Prostate gland (tissue), 2 donors: ENCODE measurements around the gene SLC9A8. TPM values are rescaled to one million over a fixed set of nuclear protein-coding genes. Genes with fewer than 3 reads are reported as not detected.
"Not testable (repeated sequence)": the region's sequence is repeated elsewhere in the genome, so short reads cannot be mapped to it uniquely, and the experiment has no call there.

ENCODE experiments used
- DNase-seq: peaks from one replicate; pipeline ENCODE4 v3.0.0-alpha.2; 2019; ENCODE audit warnings: low spot score
- H3K27ac ChIP-seq, 2 donors: fragments of 200-600 bp; sonication (generic); 2 replicates each; pipeline ENCODE4 v1.5.1; 2017 to 2019
- H3K27me3 ChIP-seq: fragments of 200-600 bp; sonication (generic); replicated peaks from 2 replicates; pipeline ENCODE4 v1.5.1; 2019; ENCODE audit not compliant: insufficient read depth
- H3K36me3 ChIP-seq, 2 donors: fragments of 200-600 bp; sonication (generic); 1 replicate in 1 of 2; 2 replicates in 1 of 2; pipeline versions ENCODE4 v1.5.1 to v1.8.1; 2017 to 2019
- H3K4me1 ChIP-seq: fragments of 200-600 bp; sonication (generic); replicated peaks from 2 replicates; pipeline ENCODE4 v1.5.1; 2019
- H3K4me3 ChIP-seq, 2 donors: fragments of 200-600 bp; sonication (generic); 2 replicates each; pipeline ENCODE4 v1.5.1; 2017 to 2019
- H3K9me3 ChIP-seq: fragments of 200-600 bp; sonication (generic); 2 replicates; pipeline ENCODE4 v1.5.1; 2017
- POLR2A ChIP-seq: fragments of 450-650 bp; IDR thresholded peaks from one replicate; pipeline ENCODE4 v1.6.1; 2016; ENCODE audit warnings: antibody characterized with exemption, mild to moderate bottlenecking
- POLR2AphosphoS5 ChIP-seq: sonication (generic); formaldehyde crosslinking; IDR thresholded peaks from one replicate; pipeline ENCODE4 v1.6.1; 2017; ENCODE audit warnings: antibody characterized with exemption
- WGBS: methylation state at CpG from one replicate; pipeline ENCODE4 v1.1.5; 2018; 5-methylcytosine and 5-hydroxymethylcytosine counted together
- intact Hi-C: fragments of 100-400 bp; cut with DNase I; formaldehyde crosslinking; loops from one replicate; pipeline ENCODE4 v1.14.2; 2022
- total RNA-seq, 2 donors: library from RNA; depleted of rRNA; stranded (reverse); fragments of >200 nt; gene quantifications; one replicate each; pipeline ENCODE4 v1.1.0, GENCODE V29; 2016
- TF ChIP-seq, protein P1 (sequence below), 4 experiments: fragments of 200-600 bp in 2 of 4; fragments of 450-650 bp in 2 of 4; sonication (generic) in 2 of 4; IDR thresholded peaks; 1 replicate in 3 of 4; 2 replicates in 1 of 4; pipeline ENCODE4 v1.5.1; 2016 to 2019; ENCODE audit warnings: antibody characterized with exemption in 4 of 4, mild to moderate bottlenecking in 2 of 4, moderate library complexity in 2 of 4

Gene SLC9A8
- total RNA-seq, 2 donors from 2014 or later = 13.5 to 26.4 TPM

DNA sequence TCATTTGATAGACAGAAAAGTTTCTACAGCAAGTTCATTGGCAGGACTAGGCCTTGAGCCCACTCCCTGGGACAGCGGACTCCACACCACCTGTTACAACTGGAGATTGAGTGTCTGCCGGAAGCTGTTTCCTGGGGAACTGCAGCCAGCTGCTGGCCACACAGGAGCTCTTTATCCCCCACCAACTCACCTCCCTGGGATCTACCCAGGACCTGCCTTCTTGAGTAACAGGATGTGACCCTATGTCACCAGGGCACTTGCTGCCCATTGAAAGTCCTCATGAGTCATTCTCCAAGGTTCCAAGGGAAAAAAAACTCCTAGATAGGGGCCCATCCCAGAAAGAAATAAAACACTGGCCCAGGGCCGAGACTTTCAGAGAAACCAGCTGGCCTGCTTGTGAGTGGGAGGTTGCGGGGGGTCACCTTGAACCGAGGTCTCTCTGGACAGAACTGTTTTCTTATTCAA lies 37.4 kb upstream of the SLC9A8 start:
- Histone ChIP-seq H3K36me3 (no peaks in the 10 kb centered on the region), H3K4me3 (no peak overlapping the region), H3K27ac (no peak overlapping the region), H3K9me3 (no peaks in the 10 kb centered on the region), H3K4me1 (no peaks in the 10 kb centered on the region), H3K27me3 (no peaks in the 10 kb centered on the region)
- no peak for DNase-seq
- TF ChIP-seq POLR2AphosphoS5 (no peak), POLR2A (no peak)
- TF ChIP-seq, protein P1, sequence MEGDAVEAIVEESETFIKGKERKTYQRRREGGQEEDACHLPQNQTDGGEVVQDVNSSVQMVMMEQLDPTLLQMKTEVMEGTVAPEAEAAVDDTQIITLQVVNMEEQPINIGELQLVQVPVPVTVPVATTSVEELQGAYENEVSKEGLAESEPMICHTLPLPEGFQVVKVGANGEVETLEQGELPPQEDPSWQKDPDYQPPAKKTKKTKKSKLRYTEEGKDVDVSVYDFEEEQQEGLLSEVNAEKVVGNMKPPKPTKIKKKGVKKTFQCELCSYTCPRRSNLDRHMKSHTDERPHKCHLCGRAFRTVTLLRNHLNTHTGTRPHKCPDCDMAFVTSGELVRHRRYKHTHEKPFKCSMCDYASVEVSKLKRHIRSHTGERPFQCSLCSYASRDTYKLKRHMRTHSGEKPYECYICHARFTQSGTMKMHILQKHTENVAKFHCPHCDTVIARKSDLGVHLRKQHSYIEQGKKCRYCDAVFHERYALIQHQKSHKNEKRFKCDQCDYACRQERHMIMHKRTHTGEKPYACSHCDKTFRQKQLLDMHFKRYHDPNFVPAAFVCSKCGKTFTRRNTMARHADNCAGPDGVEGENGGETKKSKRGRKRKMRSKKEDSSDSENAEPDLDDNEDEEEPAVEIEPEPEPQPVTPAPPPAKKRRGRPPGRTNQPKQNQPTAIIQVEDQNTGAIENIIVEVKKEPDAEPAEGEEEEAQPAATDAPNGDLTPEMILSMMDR (IDR thresholded peaks at IDR 0.05) = no peak
- intact Hi-C loops = no loop called here
- 62% methylated on average over 5 of the region's 5 CpGs for WGBS

DNA sequence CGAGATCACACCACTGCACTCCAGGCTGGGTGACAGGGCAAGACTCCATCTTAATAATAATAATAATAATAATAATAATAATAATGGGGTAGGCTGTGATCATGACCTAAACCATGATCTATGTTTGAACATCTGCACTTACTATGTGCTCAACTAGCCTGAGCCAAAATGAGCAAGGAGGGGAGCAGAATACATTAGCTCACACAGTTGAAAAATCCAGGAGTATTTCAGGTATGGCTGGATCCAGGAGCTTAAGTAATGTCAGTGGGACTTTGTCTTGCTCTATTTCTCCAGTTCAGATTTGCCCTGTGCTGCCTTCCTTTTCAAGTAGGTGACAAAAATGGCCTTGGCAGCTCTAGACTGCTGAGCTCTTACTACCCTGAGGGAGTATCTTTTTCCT lies 32.7 kb upstream of the SLC9A8 start:
- intact Hi-C loops = no loop called here
- H3K36me3 ChIP-seq = no peaks in the 10 kb centered on the region
- no peak overlapping the region for H3K4me3 ChIP-seq
- DNase-seq = no peak
- no peaks in the 10 kb centered on the region for H3K27me3 ChIP-seq
- no peaks in the 10 kb centered on the region for H3K9me3 ChIP-seq
- H3K27ac ChIP-seq = no peak overlapping the region
- no peaks in the 10 kb centered on the region for H3K4me1 ChIP-seq
- WGBS = 100% methylated on average over 1 of the region's 1 CpG
- TF ChIP-seq, protein P1 (IDR thresholded peaks at IDR 0.05) = no peak
- TF ChIP-seq POLR2AphosphoS5 (no peak), POLR2A (no peak)

DNA sequence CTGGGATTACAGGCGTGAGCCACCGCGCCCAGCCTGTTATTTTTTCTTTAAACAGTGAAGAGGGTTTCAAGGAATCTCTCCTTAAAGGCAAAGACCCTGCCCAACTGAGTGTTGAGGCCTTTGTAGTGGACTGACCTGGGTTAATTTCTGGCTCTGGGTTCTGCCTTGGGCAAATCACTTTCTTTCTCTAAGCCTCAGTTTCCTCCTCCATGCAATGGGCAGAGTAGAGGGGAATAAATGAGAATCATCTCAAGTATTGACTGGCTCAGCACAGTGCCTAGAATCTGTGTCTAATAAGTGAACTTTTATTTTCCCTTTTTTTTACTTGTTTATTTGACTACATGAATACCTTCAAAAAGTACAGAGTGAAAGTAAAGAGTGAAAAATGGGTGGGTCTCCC lies 31.0 kb upstream of the SLC9A8 start:
- no peak overlapping the region for H3K27ac ChIP-seq
- H3K36me3 ChIP-seq = no peaks in the 10 kb centered on the region
- H3K4me3 ChIP-seq = no peak overlapping the region
- DNase-seq = no peak
- TF ChIP-seq POLR2AphosphoS5 = no peak
- TF ChIP-seq, protein P1 (IDR thresholded peaks at IDR 0.05) = no peak
- no peak for TF ChIP-seq POLR2A
- H3K9me3 ChIP-seq = no peaks in the 10 kb centered on the region
- WGBS = 92% methylated on average over 3 of the region's 3 CpGs
- no peaks in the 10 kb centered on the region for H3K27me3 ChIP-seq
- intact Hi-C loops = no loop called here
- no peaks in the 10 kb centered on the region for H3K4me1 ChIP-seq

DNA sequence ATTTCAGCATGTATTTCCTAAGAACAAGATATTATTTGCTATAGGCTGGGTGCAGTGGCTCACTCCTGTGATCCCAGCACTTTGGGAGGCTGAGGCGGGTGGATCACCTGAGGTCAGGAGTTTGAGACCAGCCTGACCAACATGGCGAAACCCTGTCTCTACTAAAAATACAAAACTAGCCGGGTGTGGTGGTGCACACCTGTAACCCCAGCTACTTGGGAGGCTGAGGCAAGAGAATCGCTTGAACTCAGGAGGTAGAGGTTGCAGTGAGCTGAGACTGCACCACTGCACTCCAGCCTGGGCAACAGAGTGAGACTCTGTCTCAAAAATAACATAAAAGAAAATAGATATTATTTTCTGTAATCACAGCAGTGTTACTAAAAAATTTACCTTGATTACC lies 30.2 kb upstream of the SLC9A8 start:
- H3K27ac ChIP-seq, H3K27me3 ChIP-seq, DNase-seq, H3K9me3 ChIP-seq, intact Hi-C loops, H3K4me1 ChIP-seq, H3K4me3 ChIP-seq, H3K36me3 ChIP-seq: not testable (repeated sequence)
- WGBS = 94% methylated on average over 4 of the region's 4 CpGs

DNA sequence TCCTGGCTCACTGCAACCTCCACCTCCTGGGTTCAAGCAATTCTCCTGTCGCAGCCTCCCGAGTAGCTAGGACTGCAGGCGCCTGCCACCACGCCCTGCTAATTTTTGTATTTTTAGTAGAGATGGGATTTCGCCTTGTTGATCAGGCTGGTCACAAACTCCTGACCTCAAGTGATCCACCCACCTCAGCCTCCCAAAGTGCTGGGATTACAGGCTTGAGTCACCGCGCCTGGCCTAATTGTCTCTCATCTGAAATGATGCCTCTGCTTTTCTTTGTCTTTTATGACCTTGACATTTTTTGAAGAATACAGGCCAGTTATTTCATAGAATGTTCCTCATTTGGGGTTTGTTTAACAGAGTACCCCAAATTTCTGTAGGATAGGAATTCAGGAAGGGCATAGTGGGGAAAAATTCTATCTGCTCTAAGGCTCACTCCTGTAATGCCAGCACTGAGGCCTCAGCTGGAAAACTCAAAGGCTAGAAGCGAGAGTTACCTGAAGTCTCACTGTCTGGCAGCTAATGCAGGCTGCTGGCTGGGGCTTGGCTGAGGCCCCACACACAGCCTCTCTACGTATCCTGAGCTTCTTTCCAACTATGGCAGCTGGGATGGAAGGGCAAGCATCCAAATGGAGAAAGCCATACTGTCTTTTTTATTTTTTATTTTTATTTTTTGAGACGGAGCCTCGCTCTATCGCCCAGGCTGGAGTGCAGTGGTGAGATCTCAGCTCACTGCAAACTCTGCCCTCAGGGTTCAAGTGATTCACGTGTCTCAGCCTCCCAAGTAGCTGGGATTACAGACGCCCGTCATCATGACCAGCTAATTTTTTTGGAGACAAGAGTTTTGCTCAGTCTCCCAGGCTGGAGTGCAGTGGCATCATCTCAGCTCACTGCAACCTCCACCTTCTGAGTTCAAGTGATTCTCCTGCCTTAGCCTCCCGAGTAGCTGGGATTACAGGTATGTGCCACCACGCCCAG lies 29.3 kb upstream of the SLC9A8 start:
- H3K36me3 ChIP-seq, H3K27me3 ChIP-seq, H3K27ac ChIP-seq, H3K9me3 ChIP-seq, DNase-seq, H3K4me3 ChIP-seq, H3K4me1 ChIP-seq, intact Hi-C loops: not testable (repeated sequence)
- whole genome bisulfite sequencing = 88% methylated on average over 17 of the region's 17 CpGs

DNA sequence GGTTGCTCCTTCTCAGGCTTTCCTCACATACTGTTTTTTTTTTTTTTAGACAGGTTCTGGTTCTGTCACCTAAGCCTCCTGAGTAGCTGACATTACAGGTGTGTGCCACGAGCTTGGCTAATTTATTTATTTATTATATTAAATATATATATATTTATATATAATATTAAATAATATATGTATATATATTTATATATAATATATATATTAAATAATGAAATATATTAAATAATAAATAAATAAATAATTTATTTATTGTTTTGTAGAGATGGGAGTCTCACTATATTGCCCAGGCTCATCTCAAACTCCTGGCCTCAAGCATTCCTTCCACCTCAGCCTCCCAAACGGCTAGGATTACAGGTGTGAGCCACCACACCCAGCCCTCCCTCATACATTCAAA lies 28.3 kb upstream of the SLC9A8 start:
- no peak overlapping the region for H3K4me3 ChIP-seq
- intact Hi-C loops = no loop called here
- no peaks in the 10 kb centered on the region for H3K27me3 ChIP-seq
- TF ChIP-seq POLR2AphosphoS5 (no peak), POLR2A (no peak)
- TF ChIP-seq, protein P1 (IDR thresholded peaks at IDR 0.05) = no peak
- DNase-seq = no peak
- H3K36me3 ChIP-seq = no peaks in the 10 kb centered on the region
- no peaks in the 10 kb centered on the region for H3K9me3 ChIP-seq
- no peaks in the 10 kb centered on the region for H3K4me1 ChIP-seq
- WGBS = 67% methylated on average over 2 of the region's 2 CpGs
- no peak overlapping the region for H3K27ac ChIP-seq
